Kidney epithelial cell (primary cell): ENCODE results near the gene WTIP. TPM values are rescaled to one million over a fixed set of nuclear protein-coding genes. Genes with fewer than 3 reads are reported as not detected.
"Not testable (repeated sequence)": the region's sequence is repeated elsewhere in the genome, so short reads cannot be mapped to it uniquely, and the experiment has no call there.

Source experiments
- DNase-seq: peaks from one replicate; pipeline ENCODE4 v3.0.0-alpha.2; 2010; ENCODE audit warnings: low read depth
- H3K27me3 ChIP-seq: 2 replicates; pipeline ENCODE4 v1.6.0; 2011; ENCODE audit warnings: low read length; ENCODE audit not compliant: control insufficient read depth, insufficient read depth
- H3K36me3 ChIP-seq: 2 replicates; pipeline ENCODE4 v1.5.1; 2011; ENCODE audit warnings: low read length; ENCODE audit not compliant: control insufficient read depth, insufficient read depth
- H3K4me3 ChIP-seq: 2 replicates; pipeline ENCODE4 v1.5.1; 2011; ENCODE audit warnings: low read depth, mild to moderate bottlenecking, control low read depth, low read length
- CTCF ChIP-seq: IDR thresholded peaks from 2 replicates; pipeline ENCODE4 v1.5.1; 2011; ENCODE audit warnings: mild to moderate bottlenecking, moderate library complexity, low read length, control low read depth, inconsistent platforms; ENCODE audit not compliant: insufficient read depth, poor library complexity, severe bottlenecking
- total RNA-seq: library from RNA; depleted of rRNA; stranded (reverse); fragments of >200 nt; gene quantifications from 2 replicates; pipeline ENCODE4 v1.2.3, GENCODE V29; 2015

Gene WTIP
- total RNA-seq, 1 donor from 2014 or later: 33.4 TPM

GRCh38 chr19:34461375-34462100, 20.0 kb upstream of the WTIP start:
- no peak for DNase-seq
- H3K27me3 ChIP-seq: no peaks in the 10 kb centered on the region
- no peak for TF ChIP-seq CTCF
- H3K36me3 ChIP-seq: no peaks in the 10 kb centered on the region
- H3K4me3 ChIP-seq: no peak overlapping the region

GRCh38 chr19:34464785-34465184, 16.8 kb upstream of the WTIP start:
- not testable (repeated sequence) for H3K4me3 ChIP-seq, DNase-seq, H3K27me3 ChIP-seq, H3K36me3 ChIP-seq

- Histone ChIP-seq H3K4me3 (no peak overlapping the region), H3K27me3 (no peaks in the 10 kb centered on the region), H3K36me3 (peaks cover 1% of the 10 kb centered on the region)
- TF ChIP-seq CTCF: no peak
- DNase-seq: no peak
These were observed 13.1 kb upstream of the WTIP start for GRCh38 chr19:34468409-34468808.

- H3K4me3 ChIP-seq, DNase-seq, H3K27me3 ChIP-seq, H3K36me3 ChIP-seq: not testable (repeated sequence)
These were observed 12.5 kb upstream of the WTIP start for GRCh38 chr19:34469026-34469425.

GRCh38 chr19:34471906-34472700, 9.5 kb upstream of the WTIP start:
- no peak for DNase-seq
- peaks cover 1% of the 10 kb centered on the region for H3K36me3 ChIP-seq
- TF ChIP-seq CTCF: no peak
- H3K27me3 ChIP-seq: no peaks in the 10 kb centered on the region
- H3K4me3 ChIP-seq: no peak overlapping the region

- no peak for DNase-seq
- Histone ChIP-seq H3K36me3 (peaks cover 1% of the 10 kb centered on the region), H3K4me3 (no peak overlapping the region), H3K27me3 (no peaks in the 10 kb centered on the region)
- TF ChIP-seq CTCF: no peak
These were observed 7.1 kb upstream of the WTIP start for GRCh38 chr19:34474233-34474989.
